Peyer's patch (tissue), 4 donors: Measurements from ENCODE around the gene RMND5B. TPM values are rescaled to one million over a fixed set of nuclear protein-coding genes. Genes with fewer than 3 reads are reported as not detected.

Experiments used
- DNase-seq, 3 donors: peaks; one replicate each; pipeline ENCODE4 v3.0.0-alpha.2; 2017 to 2019
- H3K27ac ChIP-seq, 4 donors: fragments of 200-600 bp; sonication (generic); one replicate each; pipeline ENCODE4 v1.5.1; 2016 to 2019
- H3K27me3 ChIP-seq, 2 donors: fragments of 200-600 bp; sonication (generic); one replicate each; pipeline ENCODE4 v1.5.1; 2019
- H3K36me3 ChIP-seq, 3 donors: fragments of 200-600 bp; sonication (generic); one replicate each; pipeline ENCODE4 v1.5.1; 2016 to 2019
- H3K4me1 ChIP-seq, 4 donors: fragments of 200-600 bp; sonication (generic); one replicate each; pipeline ENCODE4 v1.5.1; 2016 to 2019
- H3K4me3 ChIP-seq, 4 donors: fragments of 200-600 bp; sonication (generic); 1 replicate in 3 of 4; 2 replicates in 1 of 4; pipeline ENCODE4 v1.5.1; 2016 to 2019; ENCODE audit warnings: mild to moderate bottlenecking in 1 of 4
- H3K9me3 ChIP-seq, 4 donors: fragments of 200-600 bp; sonication (generic); one replicate each; pipeline ENCODE4 v1.5.1; 2016 to 2019; ENCODE audit warnings: mild to moderate bottlenecking in 1 of 4
- CTCF ChIP-seq, 6 experiments: fragments of 450-650 bp in 4 of 6; fragments of 200-600 bp in 2 of 6; sonication (generic) in 1 of 6; IDR thresholded peaks; one replicate each; pipeline ENCODE4 v1.5.1; 2017 to 2019; ENCODE audit warnings: antibody characterized with exemption in 6 of 6, mild to moderate bottlenecking in 3 of 6, moderate library complexity in 1 of 6
- POLR2A ChIP-seq, 2 donors: fragments of 450-650 bp; IDR thresholded peaks; one replicate each; pipeline ENCODE4 v1.5.1; 2017; ENCODE audit warnings: antibody characterized with exemption in 2 of 2, mild to moderate bottlenecking in 2 of 2, moderate library complexity in 2 of 2
- total RNA-seq, 4 donors: library from RNA; depleted of rRNA; stranded (reverse); fragments of >200 nt; gene quantifications; one replicate each; pipeline ENCODE4 v1.1.0, GENCODE V29; 2016

Gene RMND5B
- total RNA-seq, 4 donors from 2014 or later = 35.9 to 59.4 (median 51.7) TPM

GRCh38 chr5:178090856-178091255 lies 40.0 kb upstream of the RMND5B start:
- Histone ChIP-seq H3K36me3 (no peaks in the 10 kb centered on the region), H3K9me3 (no peaks in the 10 kb centered on the region), H3K4me1 (no peaks in the 10 kb centered on the region), H3K27ac (no peak overlapping the region), H3K4me3 (no peak overlapping the region), H3K27me3 (no peaks in the 10 kb centered on the region)
- TF ChIP-seq CTCF (IDR thresholded peaks at IDR 0.05) (no peak), POLR2A (IDR thresholded peaks at IDR 0.05) (no peak)
- no peak for DNase-seq

DNA sequence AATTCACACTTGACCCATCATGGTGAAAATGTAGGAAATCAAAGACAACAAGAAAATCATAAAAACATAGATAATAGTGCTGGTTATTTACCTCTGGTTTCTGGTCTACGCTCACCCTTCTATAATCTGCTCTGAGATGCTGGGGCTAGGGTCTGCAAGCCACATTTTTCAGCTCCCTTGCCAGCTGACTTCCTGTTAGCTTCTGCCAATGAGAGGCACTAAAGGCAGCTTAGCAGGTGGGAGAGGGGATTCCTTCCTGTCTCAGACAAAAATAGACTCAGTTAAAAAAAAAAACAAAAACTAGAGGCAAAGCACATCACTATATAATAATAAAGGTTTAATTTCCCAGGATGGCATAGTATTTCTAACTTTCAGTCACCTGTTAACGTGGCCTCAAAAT lies 37.7 kb upstream of the RMND5B start:
- Histone ChIP-seq H3K9me3 (no peaks in the 10 kb centered on the region), H3K27me3 (no peaks in the 10 kb centered on the region), H3K36me3 (no peaks in the 10 kb centered on the region), H3K27ac (no peak overlapping the region), H3K4me1 (no peaks in the 10 kb centered on the region), H3K4me3 (no peak overlapping the region)
- DNase-seq = no peak
- TF ChIP-seq CTCF (IDR thresholded peaks at IDR 0.05) = no peak
- no peak for TF ChIP-seq POLR2A (IDR thresholded peaks at IDR 0.05)

GRCh38 chr5:178094345-178094744 lies 36.5 kb upstream of the RMND5B start:
- no peaks in the 10 kb centered on the region for H3K27me3 ChIP-seq
- H3K9me3 ChIP-seq = no peaks in the 10 kb centered on the region
- no peak overlapping the region for H3K27ac ChIP-seq
- DNase-seq = no peak
- no peaks in the 10 kb centered on the region for H3K36me3 ChIP-seq
- no peak overlapping the region for H3K4me3 ChIP-seq
- no peaks in the 10 kb centered on the region for H3K4me1 ChIP-seq
- TF ChIP-seq CTCF (IDR thresholded peaks at IDR 0.05) = no peak
- TF ChIP-seq POLR2A (IDR thresholded peaks at IDR 0.05) = no peak

DNA sequence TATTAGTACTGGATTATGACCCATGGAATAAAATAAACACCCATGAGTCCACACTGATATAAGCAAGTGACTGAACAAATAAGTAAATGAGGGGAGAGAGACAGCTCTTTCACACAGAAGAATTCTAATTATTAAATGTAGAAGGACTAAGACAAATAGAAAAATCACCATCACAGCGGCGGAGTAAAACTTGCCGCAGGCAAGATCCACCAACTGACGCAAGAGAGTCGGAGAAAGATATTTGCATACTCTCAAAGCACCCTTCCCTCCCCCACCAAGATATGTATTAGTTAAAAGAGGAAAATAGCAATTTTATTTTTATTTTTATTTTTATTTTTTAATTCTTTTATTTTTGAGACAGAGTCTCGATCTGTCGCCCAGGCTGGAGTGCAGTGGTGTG lies 32.1 kb upstream of the RMND5B start:
- H3K4me1 ChIP-seq = no peaks in the 10 kb centered on the region
- H3K4me3 ChIP-seq = no peak overlapping the region
- no peaks in the 10 kb centered on the region for H3K36me3 ChIP-seq
- DNase-seq = no peak
- H3K27ac ChIP-seq = no peak overlapping the region
- no peak for TF ChIP-seq CTCF (IDR thresholded peaks at IDR 0.05)
- no peak for TF ChIP-seq POLR2A (IDR thresholded peaks at IDR 0.05)
- no peaks in the 10 kb centered on the region for H3K9me3 ChIP-seq
- H3K27me3 ChIP-seq = no peaks in the 10 kb centered on the region

DNA sequence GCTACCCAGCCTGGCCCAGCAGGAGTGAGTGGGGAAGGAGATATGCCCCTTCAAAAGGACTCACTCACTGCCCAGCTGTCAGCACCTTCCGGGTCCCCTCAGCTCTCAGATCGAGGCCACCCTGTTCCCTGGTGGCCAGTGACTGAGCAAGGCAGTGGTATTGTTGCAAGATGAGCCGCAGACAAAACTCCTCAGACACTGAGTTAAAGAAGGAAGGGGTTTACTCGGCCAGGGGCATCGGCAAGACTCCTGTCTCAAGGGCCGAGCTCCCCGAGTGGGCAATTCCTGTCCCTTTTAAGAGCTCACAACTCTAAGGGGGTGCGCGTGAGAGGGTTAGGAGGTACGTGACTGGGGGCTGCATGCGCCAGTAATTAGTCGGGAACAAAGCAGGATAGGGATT lies 27.2 kb upstream of the RMND5B start:
- no peaks in the 10 kb centered on the region for H3K27me3 ChIP-seq
- H3K4me3 ChIP-seq = no peak overlapping the region
- H3K27ac ChIP-seq = no peak overlapping the region
- peaks cover 0 to 5% (median 0%) of the 10 kb centered on the region in 4 donors for H3K4me1 ChIP-seq
- no peaks in the 10 kb centered on the region for H3K36me3 ChIP-seq
- no peaks in the 10 kb centered on the region for H3K9me3 ChIP-seq
- no peak for TF ChIP-seq POLR2A (IDR thresholded peaks at IDR 0.05)
- TF ChIP-seq CTCF (IDR thresholded peaks at IDR 0.05) = no peak
- DNase-seq = no peak

DNA sequence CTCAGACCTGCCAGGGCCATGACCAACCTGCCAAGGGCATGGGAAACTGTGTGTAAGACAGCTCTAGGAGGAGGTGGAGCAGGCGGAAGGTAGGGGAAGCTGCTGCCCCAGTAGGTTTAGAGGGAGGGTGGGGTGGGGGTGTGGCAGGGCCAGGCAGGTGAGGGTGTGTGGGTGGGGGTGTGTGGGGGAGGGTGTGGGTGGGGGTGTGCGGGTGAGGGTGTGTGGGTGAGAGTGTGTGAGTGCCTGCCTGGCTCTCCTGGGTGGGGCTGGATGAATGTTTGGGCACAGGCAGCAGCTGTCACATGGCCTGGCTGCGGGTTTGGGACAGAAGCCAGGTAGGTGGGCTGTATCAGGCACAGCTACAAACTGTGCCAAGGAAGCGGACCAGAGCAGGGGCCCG lies 26.3 kb upstream of the RMND5B start:
- peak in 1 of 3 donors; percentile 67 for DNase-seq
- Histone ChIP-seq H3K4me1 (peaks cover 0 to 5% (median 0%) of the 10 kb centered on the region in 4 donors), H3K27ac (no peak overlapping the region), H3K4me3 (no peak overlapping the region), H3K27me3 (no peaks in the 10 kb centered on the region), H3K36me3 (no peaks in the 10 kb centered on the region), H3K9me3 (no peaks in the 10 kb centered on the region)
- no peak for TF ChIP-seq POLR2A (IDR thresholded peaks at IDR 0.05)
